GM18951 (cell line): ENCODE measurements around the gene SKAP1.

Source experiments
- POLR2A ChIP-seq: IDR thresholded peaks from 4 replicates; pipeline ENCODE4 v1.6.1; 2011; ENCODE audit warnings: mild to moderate bottlenecking; ENCODE audit not compliant: insufficient read length, insufficient read depth; ENCODE audit errors: extremely low read depth
- in situ Hi-C: fragments of 300-500 bp; cut with MboI; formaldehyde crosslinking; loops from one replicate; pipeline ENCODE4 v1.12.0; 2022; ENCODE audit warnings: low sequenced_read_pairs, mixed read lengths, inconsistent platforms; ENCODE audit not compliant: unreplicated experiment

SKAP1 gene

GRCh38 chr17:48127371-48128051 is 302.5 kb downstream of the SKAP1 start:
- in situ Hi-C loops: no loop called here
- TF ChIP-seq POLR2A: peak; percentile 28

GRCh38 chr17:48126532-48126850 is 303.5 kb downstream of the SKAP1 start:
- in situ Hi-C loops: no loop called here

DNA sequence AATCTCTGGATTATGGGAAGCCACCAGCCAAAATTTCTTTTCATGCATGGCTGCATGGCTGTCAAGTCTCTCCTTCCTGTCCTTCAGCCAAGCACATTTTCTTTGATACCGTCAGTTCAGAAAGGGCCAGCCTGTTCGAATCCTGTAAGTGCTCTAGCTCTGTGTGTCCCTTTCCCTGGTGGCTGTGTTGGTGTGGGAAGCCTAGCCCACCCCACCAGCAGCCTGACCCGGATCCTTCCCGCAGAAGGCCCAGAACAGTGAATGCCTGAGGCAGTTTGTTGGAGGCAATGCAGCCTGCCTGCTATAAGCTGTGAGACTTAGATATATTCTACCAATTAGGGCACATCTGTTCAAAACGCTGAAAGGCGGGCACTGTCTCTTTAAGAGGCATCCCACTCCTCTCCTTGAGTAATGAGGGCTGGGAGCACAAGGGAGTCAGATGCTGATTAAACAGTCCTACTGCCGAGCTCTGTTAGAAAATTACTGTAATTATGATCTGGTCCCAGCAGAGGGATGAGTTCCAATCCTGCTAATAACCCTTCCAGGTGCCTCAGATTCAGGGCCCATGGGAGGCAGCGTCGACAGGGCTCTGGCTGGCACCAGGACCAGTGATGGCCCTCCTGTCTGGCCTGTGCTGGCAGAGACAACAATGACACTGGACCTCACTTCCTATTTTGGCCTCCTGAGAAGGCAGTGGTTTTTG is 304.0 kb downstream of the SKAP1 start:
- in situ Hi-C loops: no loop called here
- no peak for TF ChIP-seq POLR2A

More at GRCh38 chr17:48126532-48126850, 303.5 kb downstream of the SKAP1 start:
- no peak for TF ChIP-seq POLR2A

GRCh38 chr17:48123776-48124388 is 306.1 kb downstream of the SKAP1 start:
- no peak for TF ChIP-seq POLR2A
- in situ Hi-C loops: no loop called here

DNA sequence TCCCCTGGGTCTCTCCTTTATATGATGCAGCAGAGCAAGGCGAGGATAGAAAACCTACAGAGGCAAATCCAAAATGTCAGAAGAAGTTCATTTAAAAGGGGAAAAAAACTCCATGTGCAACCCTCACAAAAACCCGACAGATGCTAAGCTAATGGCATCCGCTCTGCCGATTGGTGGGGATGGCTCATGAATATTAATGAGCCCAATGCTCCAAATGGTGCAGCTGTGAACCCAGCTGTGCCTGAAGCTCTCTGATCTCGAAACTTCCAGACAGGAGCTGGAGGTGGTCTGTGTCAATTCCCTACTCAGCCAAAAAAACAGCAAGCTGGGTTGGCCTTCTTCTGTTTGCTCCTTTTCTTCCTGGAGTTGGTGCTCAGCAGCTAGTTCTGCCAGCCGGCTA is 306.9 kb downstream of the SKAP1 start:
- TF ChIP-seq POLR2A: no peak

GRCh38 chr17:48122665-48123045 is 307.4 kb downstream of the SKAP1 start:
- no peak for TF ChIP-seq POLR2A
- in situ Hi-C loops: no loop called here

More for the DNA sequence above, 306.9 kb downstream of the SKAP1 start:
- in situ Hi-C loops: no loop called here

- in situ Hi-C loops: no loop called here
- TF ChIP-seq POLR2A: no peak
Observed at GRCh38 chr17:48121923-48122664, 307.9 kb downstream of the SKAP1 start.

- no peak for TF ChIP-seq POLR2A
- in situ Hi-C loops: no loop called here
Observed at GRCh38 chr17:48113201-48113676, 316.8 kb downstream of the SKAP1 start.

DNA sequence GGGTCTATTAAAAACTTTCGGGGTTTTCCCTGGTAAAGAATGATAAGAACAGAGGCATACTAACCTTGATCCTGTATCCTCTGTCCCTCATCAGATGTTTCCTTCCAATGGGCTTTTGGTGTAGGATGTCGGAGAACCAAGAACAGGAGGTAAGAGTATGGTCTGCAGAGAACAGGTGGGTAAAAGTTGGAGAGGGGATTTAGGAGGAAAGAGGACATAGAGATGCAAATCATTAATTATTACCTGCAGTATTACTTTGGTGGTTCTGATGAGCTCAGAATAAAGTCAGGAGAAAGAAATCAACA is 318.1 kb downstream of the SKAP1 start:
- peak; percentile 7 for TF ChIP-seq POLR2A
- in situ Hi-C loops: no loop called here

DNA sequence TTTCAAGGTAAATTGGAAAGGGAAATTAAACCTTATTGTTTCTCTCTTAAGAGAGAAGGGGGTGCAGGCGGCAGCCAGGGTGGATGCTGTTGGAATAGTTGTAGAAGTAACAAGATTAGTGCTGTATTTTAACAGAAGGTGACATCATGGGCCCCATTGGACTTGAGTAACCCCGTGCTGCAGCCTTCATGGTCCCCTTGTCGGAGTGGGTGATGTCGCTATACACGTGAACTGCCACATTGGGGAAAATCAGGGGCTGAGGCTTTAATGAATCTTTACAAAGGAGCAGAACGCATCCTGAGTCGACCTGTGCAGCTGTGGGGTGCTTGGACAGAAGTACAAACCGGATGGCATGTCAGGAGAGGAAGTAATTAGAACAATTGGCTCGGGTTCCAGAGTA is 319.3 kb downstream of the SKAP1 start:
- in situ Hi-C loops: no loop called here
- TF ChIP-seq POLR2A: no peak

- TF ChIP-seq POLR2A: peak; percentile 76
- in situ Hi-C loops: no loop called here
Observed at GRCh38 chr17:48107137-48108055, 322.6 kb downstream of the SKAP1 start, which contains the start of gene SNX11. TSS of gene SNX11 (plus strand) at chr17:48107766. CDS start at chr17:48112044, 4,278 bp downstream.

DNA sequence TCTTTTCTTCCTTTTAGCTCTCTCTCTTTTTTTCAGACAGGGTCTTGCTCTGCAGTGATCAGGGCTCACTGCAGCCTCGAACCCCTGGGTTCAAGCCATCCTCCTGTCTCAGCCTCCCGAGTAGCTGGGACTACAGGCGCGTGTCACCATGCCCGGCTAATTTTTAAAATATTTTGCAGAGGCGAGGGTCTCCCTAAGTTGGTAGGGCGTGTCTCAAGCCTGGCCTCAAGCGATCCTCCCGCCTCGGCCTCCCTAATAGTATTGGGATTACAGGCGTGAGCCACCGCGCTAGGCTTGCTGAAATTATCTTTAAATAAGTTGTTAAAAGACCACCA is 323.2 kb downstream of the SKAP1 start:
- in situ Hi-C loops: no loop called here
- TF ChIP-seq POLR2A: no peak
